GM21447 (cell line): ENCODE results near the gene SUCO.
"Not testable (repeated sequence)": the region's sequence is repeated elsewhere in the genome, so short reads cannot be mapped to it uniquely, and the experiment has no call there.

Experiments
- ATAC-seq: cut with Tn5 transposase; IDR thresholded peaks from one replicate; pipeline ENCODE4 v1.9.1; 2021; ENCODE audit not compliant: unreplicated experiment

Gene SUCO

GRCh38 chr1:172559572-172560210 is 26.7 kb downstream of the SUCO start:
- no peak for ATAC-seq

DNA sequence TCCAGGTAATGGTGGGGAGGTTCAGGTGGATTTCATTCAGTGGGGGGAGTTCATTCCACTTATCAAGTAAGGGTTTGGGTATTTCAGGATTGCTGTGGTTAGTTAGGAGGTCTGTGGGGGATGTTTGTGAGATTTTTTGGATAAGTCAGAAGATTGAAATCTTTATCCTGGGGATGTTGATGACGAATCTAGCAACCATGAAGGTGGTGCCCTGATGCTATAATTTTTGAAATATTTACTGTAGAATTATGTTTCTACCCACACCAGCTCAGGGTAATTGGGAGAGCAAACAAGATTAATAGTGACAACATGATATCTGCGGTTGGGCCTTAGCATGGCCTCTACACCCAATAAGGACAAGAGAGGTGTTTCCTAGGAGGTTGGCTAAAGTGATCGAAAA is 28.3 kb downstream of the SUCO start:
- ATAC-seq, result no peak

DNA sequence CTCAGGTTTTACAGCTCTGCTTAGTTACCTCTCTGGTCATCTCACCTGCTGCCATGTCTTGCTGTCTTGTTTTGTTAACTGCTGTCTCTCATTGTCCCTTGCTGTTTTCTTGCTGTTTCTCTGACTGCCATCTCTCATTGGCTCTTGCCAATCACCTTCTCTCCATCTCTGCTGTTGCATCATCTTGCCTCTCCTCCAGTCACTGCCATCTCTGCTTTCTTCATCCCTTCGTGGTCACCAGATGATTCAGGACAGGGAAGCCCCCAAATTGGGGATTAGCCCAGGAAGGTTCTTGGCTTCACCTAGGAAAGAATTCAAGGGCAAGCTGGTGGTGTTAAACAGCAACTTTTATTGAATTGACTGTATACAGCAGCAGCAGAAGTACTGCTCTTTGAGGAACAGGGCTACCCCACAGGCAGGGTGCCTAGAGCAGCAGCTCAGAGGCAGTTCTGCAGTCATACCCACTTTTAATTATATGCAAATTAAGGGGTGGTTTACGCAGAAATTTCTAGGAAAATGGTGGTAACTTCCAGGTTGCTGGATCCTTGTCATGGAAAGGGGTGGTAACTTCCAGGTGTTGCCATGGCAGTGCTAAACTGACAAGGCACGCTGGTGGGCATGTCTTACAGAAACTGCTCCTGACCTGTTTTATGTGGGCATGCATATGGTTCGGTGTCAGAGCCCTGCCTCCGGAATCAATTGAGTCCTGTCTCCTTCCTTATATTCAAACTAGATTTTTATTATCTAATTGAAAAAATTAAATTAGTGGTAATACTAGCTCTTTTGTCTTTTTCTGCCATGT is 33.4 kb downstream of the SUCO start:
- ATAC-seq, result no peak

GRCh38 chr1:172567720-172568119 is 34.8 kb downstream of the SUCO start:
- no peak for ATAC-seq

DNA sequence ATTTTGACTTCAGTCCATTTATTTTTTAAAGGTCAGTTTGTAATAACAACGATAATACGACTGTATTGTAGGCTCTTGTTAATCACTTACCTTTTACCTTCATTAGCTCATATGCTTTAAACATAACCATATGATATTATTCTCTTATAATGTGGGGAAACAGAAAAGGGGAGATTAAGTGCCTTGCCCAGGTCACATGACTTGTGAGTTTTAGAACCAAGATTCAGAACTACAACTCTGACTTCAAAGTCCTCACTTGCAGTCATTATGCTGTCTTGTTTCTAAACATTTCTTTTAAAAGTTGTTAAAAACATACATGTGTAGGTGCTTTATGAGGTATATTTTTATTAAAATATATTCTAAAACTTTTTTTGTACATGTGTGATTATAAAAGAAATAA is 41.1 kb downstream of the SUCO start:
- no peak for ATAC-seq

GRCh38 chr1:172578586-172578985 is 45.6 kb downstream of the SUCO start:
- no peak for ATAC-seq

GRCh38 chr1:172581273-172581672 is 48.3 kb downstream of the SUCO start:
- no peak for ATAC-seq

DNA sequence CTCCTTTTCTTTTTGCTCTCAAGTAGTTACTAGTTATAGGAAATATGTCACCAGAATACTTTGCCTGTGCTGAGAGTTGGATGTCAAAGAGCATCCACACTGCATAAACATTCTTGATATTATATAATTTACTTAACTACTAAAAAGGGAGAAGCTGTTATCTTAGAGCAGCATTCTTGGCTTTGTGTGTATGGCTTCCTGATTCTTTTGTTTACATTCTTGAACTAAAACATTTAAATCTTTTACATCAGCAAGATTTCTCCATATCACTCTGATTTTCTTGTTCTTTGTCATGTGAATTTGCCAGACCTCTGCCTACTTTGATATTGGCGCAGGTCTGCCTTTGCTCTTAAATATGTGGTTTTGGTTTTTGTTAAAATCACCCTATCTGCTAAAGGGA is 48.8 kb downstream of the SUCO start:
- no peak for ATAC-seq

DNA sequence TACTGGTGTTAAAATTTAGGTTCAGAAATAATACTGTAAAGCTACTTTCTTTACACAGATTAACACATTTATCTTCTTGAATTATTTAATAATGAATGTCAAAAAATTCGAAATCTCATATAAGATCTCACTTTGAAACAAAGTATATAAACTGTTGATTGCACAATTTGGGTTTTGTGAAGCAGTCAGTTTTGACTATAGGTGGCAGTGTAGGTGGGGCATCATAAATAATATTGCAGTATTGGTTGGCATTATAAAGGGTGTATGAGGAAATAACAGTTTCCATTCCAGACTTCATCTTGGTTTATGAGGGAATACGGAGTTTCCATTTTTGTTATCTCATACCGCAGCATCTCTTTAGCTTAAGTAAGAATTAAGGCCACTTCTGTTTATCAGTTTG is 49.9 kb downstream of the SUCO start:
- no peak for ATAC-seq

DNA sequence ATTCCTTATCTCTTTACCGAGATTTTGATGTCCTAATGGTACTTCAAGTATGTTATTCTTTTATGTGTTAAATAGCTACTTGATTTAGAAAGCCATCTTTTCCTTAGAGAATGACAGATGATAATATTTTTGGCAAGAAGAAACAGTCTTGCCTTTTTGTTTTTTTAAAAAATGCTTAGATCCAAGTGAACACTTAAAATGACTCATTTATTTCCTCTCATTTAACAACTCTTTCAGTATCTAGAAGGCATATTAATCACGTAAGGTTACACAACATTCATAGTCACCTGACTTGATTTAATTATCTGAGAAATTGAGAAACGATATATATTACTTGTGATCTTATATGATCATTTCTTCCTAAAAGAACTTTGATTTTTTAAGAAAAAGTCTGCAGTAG is 52.4 kb downstream of the SUCO start:
- no peak for ATAC-seq

- ATAC-seq, result no peak
Observed at GRCh38 chr1:172585861-172586260, 52.9 kb downstream of the SUCO start.

GRCh38 chr1:172588296-172589291 is 55.6 kb downstream of the SUCO start:
- ATAC-seq, result no peak

DNA sequence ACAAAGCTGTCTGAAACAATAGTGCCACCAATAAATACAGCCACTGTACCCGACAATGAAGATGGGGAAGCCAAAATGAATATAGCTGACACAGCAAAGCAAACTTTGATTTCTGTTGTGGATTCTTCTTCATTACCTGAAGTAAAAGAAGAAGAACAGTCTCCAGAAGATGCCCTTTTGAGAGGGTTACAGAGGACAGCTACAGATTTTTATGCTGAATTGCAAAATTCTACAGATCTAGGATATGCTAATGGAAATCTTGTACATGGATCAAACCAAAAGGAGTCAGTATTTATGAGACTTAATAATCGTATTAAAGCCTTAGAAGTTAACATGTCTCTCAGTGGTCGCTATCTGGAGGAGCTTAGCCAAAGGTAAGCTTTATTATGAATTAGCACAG is 56.6 kb downstream of the SUCO start:
- ATAC-seq, result no peak

- not testable (repeated sequence) for ATAC-seq
Observed at GRCh38 chr1:172591429-172591828, 58.5 kb downstream of the SUCO start.

DNA sequence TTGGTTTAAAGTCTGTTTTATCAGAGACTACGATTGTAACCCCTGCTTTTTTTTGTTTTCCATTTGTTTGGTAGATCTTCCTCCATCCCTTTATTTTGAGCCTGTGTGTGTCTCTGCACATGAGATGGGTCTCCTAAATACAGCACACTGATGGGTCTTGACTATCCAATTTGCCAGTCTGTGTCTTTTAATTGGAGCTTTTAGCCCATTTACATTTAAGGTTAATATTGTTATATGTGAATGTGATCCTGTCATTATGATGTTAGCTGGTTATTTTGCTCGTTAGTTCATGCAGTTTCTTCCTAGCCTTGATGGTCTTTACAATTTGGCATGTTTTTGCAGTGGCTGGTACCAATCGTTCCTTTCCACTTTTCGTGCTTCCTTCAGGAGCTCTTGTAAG is 62.1 kb downstream of the SUCO start:
- ATAC-seq, result not testable (repeated sequence)

DNA sequence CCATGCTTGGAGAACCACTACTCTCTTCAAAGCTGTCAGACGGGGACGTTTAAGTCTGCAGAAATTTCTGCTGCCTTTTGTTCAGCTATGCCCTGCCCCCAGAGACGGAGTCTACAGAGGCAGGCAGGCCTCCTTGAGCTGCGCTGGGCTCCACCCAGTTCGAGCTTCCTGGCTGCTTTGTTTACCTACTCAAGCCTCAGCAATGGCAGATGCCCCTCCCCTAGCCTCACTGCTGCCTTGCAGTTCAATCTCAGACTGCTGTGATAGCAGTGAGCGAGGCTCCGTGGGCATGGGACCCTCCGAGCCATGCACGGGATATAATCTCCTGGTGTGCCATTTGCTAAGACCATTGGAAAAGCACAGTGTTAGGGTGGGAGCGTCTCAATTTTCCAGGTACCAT is 63.8 kb downstream of the SUCO start:
- not testable (repeated sequence) for ATAC-seq

DNA sequence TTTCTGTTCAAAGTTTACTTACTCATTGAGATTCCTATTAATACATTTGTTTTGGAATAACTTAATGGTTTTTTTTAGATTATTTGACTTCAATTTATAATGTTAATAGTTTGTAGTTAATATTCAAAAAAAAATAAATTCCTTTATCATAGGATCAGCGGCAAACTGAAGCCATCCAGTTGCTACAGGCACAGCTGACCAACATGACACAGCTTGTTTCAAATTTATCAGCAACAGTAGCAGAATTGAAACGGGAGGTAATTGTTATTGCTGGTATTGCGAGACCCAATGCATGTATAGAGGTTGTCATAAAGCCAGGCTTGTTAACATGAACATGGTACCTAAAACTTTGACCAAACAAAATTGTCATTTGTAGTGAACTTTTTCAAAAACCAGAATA is 67.0 kb downstream of the SUCO start:
- ATAC-seq, result no peak

- no peak for ATAC-seq
Observed at GRCh38 chr1:172600615-172601014, 67.7 kb downstream of the SUCO start.

DNA sequence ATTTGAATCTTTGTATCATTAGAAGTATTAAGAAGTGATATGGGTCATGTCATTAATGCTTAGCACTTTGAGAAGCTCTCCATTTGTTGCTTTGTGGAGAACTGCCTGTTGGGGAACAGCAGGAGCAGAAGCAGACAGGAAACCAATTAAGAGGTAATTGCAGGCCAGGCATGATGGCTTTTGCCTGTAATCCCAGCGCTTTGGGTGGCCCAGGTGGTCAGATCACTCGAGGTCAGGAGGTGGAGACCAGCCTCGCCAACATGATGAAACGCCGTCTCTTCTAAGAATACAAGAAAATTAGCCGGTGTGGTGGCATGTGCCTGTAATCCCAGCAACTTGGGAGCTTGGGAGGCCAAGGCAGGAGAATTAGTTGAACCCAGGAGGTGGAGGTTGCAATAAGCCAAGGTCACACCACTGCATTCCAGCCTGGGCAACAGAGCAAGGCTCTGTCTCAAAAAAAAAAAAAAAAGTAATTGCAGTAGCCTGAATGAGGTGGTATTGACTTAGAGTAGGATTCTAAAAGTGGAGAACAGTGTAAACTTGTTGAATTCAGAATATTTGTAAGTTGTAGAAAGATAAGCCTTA is 68.2 kb downstream of the SUCO start:
- ATAC-seq, result no peak

DNA sequence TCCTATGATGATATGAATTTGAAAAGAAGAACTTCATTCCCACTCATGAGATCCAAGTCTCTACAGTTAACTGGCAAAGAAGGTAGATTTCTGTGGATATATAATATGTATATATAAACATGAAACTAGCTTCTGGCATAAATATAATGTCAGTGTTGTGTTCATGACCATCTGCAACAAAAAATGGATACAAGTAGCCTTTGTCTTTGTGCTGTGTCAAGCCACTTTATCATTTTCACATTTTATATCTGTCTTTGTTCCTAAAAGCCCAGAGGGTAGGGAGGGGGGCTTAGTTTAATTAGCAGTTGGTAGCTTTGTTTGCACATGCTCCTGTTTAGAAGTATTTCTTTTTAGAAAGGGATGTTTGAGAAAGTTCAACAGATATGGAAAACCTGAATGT is 69.8 kb downstream of the SUCO start:
- ATAC-seq, result no peak

- ATAC-seq, result no peak
Observed at GRCh38 chr1:172603816-172604215, 70.9 kb downstream of the SUCO start.
